SK-N-SH (cell line): ENCODE results near the gene SMIM1. TPM values are rescaled to one million over a fixed set of nuclear protein-coding genes. Genes with fewer than 3 reads are reported as not detected.

Source experiments
- CTCF ChIA-PET: fragments of 300-600, 350-600 bp; formaldehyde crosslinking; extraction: SDS; loops from one replicate; lab custom pipeline; 2021; lab: Yijun Ruan, JAX
- POLR2A ChIA-PET: fragments of 350-600 bp; sonication (Branson Sonifier 250); formaldehyde crosslinking; extraction: SDS; loops from one replicate; lab custom pipeline; 2020; ENCODE audit warnings: antibody characterized with exemption, inconsistent platforms; lab: Yijun Ruan, JAX
- DNase-seq: peaks from one replicate; pipeline ENCODE4 v3.0.0; 2012
- H2AFZ ChIP-seq: fragments of 200-600 bp; sonication (generic); 2 replicates; pipeline ENCODE4 v1.8.1; 2016; ENCODE audit warnings: antibody characterized with exemption, mild to moderate bottlenecking, low read depth
- H3F3A ChIP-seq: fragments of 200-600 bp; sonication (generic); replicated peaks from 2 replicates; pipeline ENCODE3; 2016; ENCODE audit warnings: antibody characterized with exemption, mild to moderate bottlenecking; ENCODE audit not compliant: insufficient read depth
- H3K27ac ChIP-seq, 2 experiments: fragments of 200-500 bp in 1 of 2; fragments of 200-600 bp in 1 of 2; sonication (Bioruptor generic) in 1 of 2; sonication (generic), shearing (Covaris generic) in 1 of 2; 2 replicates each; pipeline versions ENCODE4 v1.5.1 to v1.6.1; 2014 to 2016; ENCODE audit warnings: low read depth in 2 of 2, inconsistent platforms in 1 of 2, low read length in 1 of 2, mild to moderate bottlenecking in 1 of 2, mixed read lengths in 1 of 2
- H3K27me3 ChIP-seq: fragments of 200-600 bp; sonication (generic), shearing (Covaris generic); 2 replicates; pipeline ENCODE4 v1.6.1; 2016; ENCODE audit warnings: mixed run types; ENCODE audit not compliant: insufficient read depth
- H3K36me3 ChIP-seq, 2 experiments: fragments of 200-500 bp in 1 of 2; fragments of 200-600 bp in 1 of 2; sonication (Bioruptor generic) in 1 of 2; sonication (generic) in 1 of 2; replicated peaks in 1 of 2; 2 replicates each; pipeline versions ENCODE3 to v1.5.1; 2014 to 2016; ENCODE audit warnings: low read length in 1 of 2, mild to moderate bottlenecking in 1 of 2; ENCODE audit not compliant: insufficient read depth in 2 of 2, control insufficient read depth in 1 of 2
- H3K4me1 ChIP-seq, 2 experiments: fragments of 200-500 bp in 1 of 2; fragments of 200-600 bp in 1 of 2; sonication (Bioruptor generic) in 1 of 2; sonication (generic), shearing (Covaris generic) in 1 of 2; 2 replicates each; pipeline versions ENCODE4 v1.5.1 to v1.6.1; 2014 to 2016; ENCODE audit warnings: low read depth in 1 of 2, low read length in 1 of 2, mixed run types in 1 of 2; ENCODE audit not compliant: insufficient read depth in 2 of 2, control insufficient read depth in 1 of 2
- H3K4me2 ChIP-seq: fragments of 200-600 bp; sonication (generic), shearing (Covaris generic); 2 replicates; pipeline ENCODE4 v1.6.1; 2017; ENCODE audit warnings: mixed run types
- H3K4me3 ChIP-seq, 2 experiments: fragments of 200-500 bp in 1 of 2; fragments of 200-600 bp in 1 of 2; sonication (Bioruptor generic) in 1 of 2; sonication (generic), shearing (Covaris generic) in 1 of 2; 2 replicates each; pipeline versions ENCODE4 v1.5.1 to v1.8.1; 2014 to 2016; ENCODE audit warnings: low read depth in 2 of 2, inconsistent platforms in 1 of 2, low read length in 1 of 2, mild to moderate bottlenecking in 1 of 2, mixed read lengths in 1 of 2, moderate library complexity in 1 of 2
- H3K79me2 ChIP-seq: fragments of 200-600 bp; sonication (generic); 2 replicates; pipeline ENCODE4 v1.8.1; 2017; ENCODE audit warnings: mild to moderate bottlenecking; ENCODE audit not compliant: insufficient read depth
- H3K9ac ChIP-seq: fragments of 200-600 bp; sonication (generic); 2 replicates; pipeline ENCODE4 v1.6.1; 2017; ENCODE audit warnings: mixed run types
- H3K9me2 ChIP-seq: fragments of 200-600 bp; sonication (generic); 2 replicates; pipeline ENCODE4 v1.6.1; 2017; ENCODE audit warnings: mixed run types
- H3K9me3 ChIP-seq: fragments of 200-600 bp; sonication (generic); 2 replicates; pipeline ENCODE4 v1.6.1; 2017; ENCODE audit warnings: mixed run types, mild to moderate bottlenecking, moderate library complexity
- H4K20me1 ChIP-seq: fragments of 200-600 bp; sonication (generic); 2 replicates; pipeline ENCODE4 v1.6.1; 2017; ENCODE audit warnings: mild to moderate bottlenecking, mixed run types; ENCODE audit not compliant: insufficient read depth
- CHD2 ChIP-seq: fragments of 150-350 bp; IDR thresholded peaks from 2 replicates; pipeline ENCODE4 v1.6.1; 2018; ENCODE audit warnings: low read length; ENCODE audit not compliant: partially characterized antibody
- FOSL2 ChIP-seq: IDR thresholded peaks from 2 replicates; pipeline ENCODE4 v1.4.0; 2012; ENCODE audit warnings: low read depth, mild to moderate bottlenecking, moderate library complexity, borderline replicate concordance
- FOXJ3 ChIP-seq: sonication (generic); formaldehyde crosslinking; IDR thresholded peaks from 2 replicates; pipeline ENCODE4 v1.5.1; 2020; ENCODE audit warnings: mild to moderate bottlenecking, missing genetic modification reagents
- FOXM1 ChIP-seq: IDR thresholded peaks from 2 replicates; pipeline ENCODE4 v1.4.0; 2012; ENCODE audit warnings: low read depth, mild to moderate bottlenecking
- GATA2 ChIP-seq: sonication (generic); formaldehyde crosslinking; IDR thresholded peaks from 2 replicates; pipeline ENCODE4 v1.5.0; 2020; ENCODE audit warnings: mild to moderate bottlenecking, missing genetic modification reagents
- MAX ChIP-seq: IDR thresholded peaks from 2 replicates; pipeline ENCODE4 v1.4.0; 2012; ENCODE audit warnings: low read depth
- MXI1 ChIP-seq: IDR thresholded peaks from 2 replicates; pipeline ENCODE4 v1.6.1; 2012; ENCODE audit warnings: mild to moderate bottlenecking, low read depth, low read length, improper control_type of control experiment
- NRF1 ChIP-seq: IDR thresholded peaks from 2 replicates; pipeline ENCODE4 v1.6.1; 2012; ENCODE audit warnings: low read depth, mild to moderate bottlenecking, low read length
- RCOR1 ChIP-seq: fragments of 150-350 bp; IDR thresholded peaks from 2 replicates; pipeline ENCODE4 v1.6.1; 2017; ENCODE audit warnings: antibody characterized with exemption, low read length
- RFX5 ChIP-seq: IDR thresholded peaks from 2 replicates; pipeline ENCODE4 v1.6.1; 2012; ENCODE audit warnings: mild to moderate bottlenecking, improper control_type of control experiment, low read length
- SIN3A ChIP-seq: IDR thresholded peaks from 2 replicates; pipeline ENCODE4 v1.6.1; 2012; ENCODE audit warnings: low read depth, mild to moderate bottlenecking, low read length, moderate library complexity, borderline replicate concordance
- TAF1 ChIP-seq: IDR thresholded peaks from 2 replicates; pipeline ENCODE4 v1.6.1; 2012; ENCODE audit warnings: low read depth, mild to moderate bottlenecking, low read length, moderate library complexity, borderline replicate concordance
- TCF12 ChIP-seq: IDR thresholded peaks from 2 replicates; pipeline ENCODE4 v1.4.0; 2012
- TEAD4 ChIP-seq: IDR thresholded peaks from 2 replicates; pipeline ENCODE4 v1.4.0; 2012; ENCODE audit warnings: mild to moderate bottlenecking, borderline replicate concordance; ENCODE audit not compliant: insufficient read depth
- YY1 ChIP-seq: IDR thresholded peaks from 2 replicates; pipeline ENCODE4 v1.4.0; 2012; ENCODE audit warnings: low read depth, mild to moderate bottlenecking
- WGBS: methylation state at CpG from one replicate; pipeline ENCODE4 v1.1.6; 2017; ENCODE audit warnings: low lambda C conversion rate; 5-methylcytosine and 5-hydroxymethylcytosine counted together
- polyA plus RNA-seq, 3 experiments: library from polyadenylated mRNA; depleted of rRNA; stranded (reverse); fragments of >200 nt; gene quantifications; 2 replicates each; pipeline ENCODE4 v1.2.3, GENCODE V29; 2012

Gene SMIM1
- polyA plus RNA-seq, 1 of the 3 experiments (the other 2 are of a cell fraction), result 6.1 TPM

GRCh38 chr1:3821004-3821403 lies 48.5 kb downstream of the SMIM1 start:
- Histone ChIP-seq H3K4me3 (no peak overlapping the region), H3K9me2 (no peaks in the 10 kb centered on the region), H3K4me2 (no peak overlapping the region), H2AFZ (no peak overlapping the region), H3K36me3 (peaks cover 0 to 43% of the 10 kb centered on the region in 2 experiments), H3F3A (no peaks in the 10 kb centered on the region), H3K4me1 (peaks cover 0 to 43% of the 10 kb centered on the region in 2 experiments; a peak in 2 of 4 replicates), H3K9ac (no peak overlapping the region), H3K79me2 (no peaks in the 10 kb centered on the region)
- CTCF ChIA-PET, result interaction anchor here (0.7 to 3.1 kb wide), 7 partner anchors 18 to 676 kb away, joined by 3 to 10 read pairs (median 3); no protein-coding TSS in a partner anchor
- whole genome bisulfite sequencing, result 61% methylated on average over 5 of the region's 6 CpGs
- POLR2A ChIA-PET, result interaction anchor here (0.6 to 1.5 kb wide), 2 partner anchors 46 to 193 kb away, joined by 3 to 7 read pairs; no protein-coding TSS in a partner anchor
- TF ChIP-seq RCOR1 (0 out of 2 replicates have a peak, but pooled peaks have one; percentile 39), CHD2 (no peak), SIN3A (no peak), GATA2 (CRISPR knock-in tag) (peak; percentile 45; the same call in 1 of the 2 replicates), TCF12 (0 out of 2 replicates have a peak, but pooled peaks have one; percentile 10), NRF1 (peak; percentile 73; the same call in 1 of the 2 replicates), RFX5 (peak; percentile 92)
- TF ChIP-seq, all 33 proteins: peak for 5
- Histone ChIP-seq H3K27ac (peak overlapping the region in 1 of 2 experiments; percentile 99; a peak in 2 of 4 replicates), H3K27me3 (no peaks in the 10 kb centered on the region), H3K9me3 (no peaks in the 10 kb centered on the region), H4K20me1 (no peaks in the 10 kb centered on the region)
- peak; percentile 95 for DNase-seq

GRCh38 chr1:3821447-3821846 lies 48.9 kb downstream of the SMIM1 start:
- Histone ChIP-seq H3K79me2 (no peaks in the 10 kb centered on the region), H3K9ac (no peak overlapping the region), H2AFZ (no peak overlapping the region), H3K27ac (peak overlapping the region in 1 of 2 experiments; percentile 99; a peak in 2 of 4 replicates), H3K4me3 (no peak overlapping the region), H3F3A (no peaks in the 10 kb centered on the region), H3K9me2 (no peaks in the 10 kb centered on the region), H4K20me1 (no peaks in the 10 kb centered on the region), H3K27me3 (no peaks in the 10 kb centered on the region), H3K36me3 (peaks cover under 1 to 45% of the 10 kb centered on the region in 2 experiments), H3K9me3 (no peaks in the 10 kb centered on the region), H3K4me2 (no peak overlapping the region), H3K4me1 (peaks cover 0 to 43% of the 10 kb centered on the region in 2 experiments; a peak in 2 of 4 replicates)
- no peak for TF ChIP-seq TEAD4
- no peak for TF ChIP-seq TCF12
- TF ChIP-seq MAX, result no peak
- TF ChIP-seq YY1, result no peak
- no peak for TF ChIP-seq TAF1
- no peak for TF ChIP-seq FOXM1
- TF ChIP-seq FOSL2, result no peak
- no peak for TF ChIP-seq FOXJ3 (CRISPR knock-in tag)
- TF ChIP-seq NRF1, result no peak
- TF ChIP-seq MXI1, result no peak
- POLR2A ChIA-PET, result interaction anchor here (0.6 to 1.5 kb wide), 2 partner anchors 46 to 193 kb away, joined by 3 to 7 read pairs; no protein-coding TSS in a partner anchor
- CTCF ChIA-PET, result interaction anchor here (0.7 to 3.1 kb wide), 8 partner anchors 18 to 677 kb away, joined by 3 to 10 read pairs (median 3); partner anchors contain the start of gene DFFB
- 78% methylated on average over 10 of the region's 13 CpGs for WGBS
- peak; percentile 64 for DNase-seq
